ENCODE measurements around the gene ENTPD5.
"Not testable (repeated sequence)": the region's sequence is repeated elsewhere in the genome, so short reads cannot be mapped to it uniquely, and the experiment has no call there.

Gene ENTPD5

GRCh38 chr14:73997108-73997943, 21.8 kb downstream of the ENTPD5 start:
- Histone ChIP-seq H3K4me2 (ENCODE audit: low read depth, low read length, poor library complexity, severe bottlenecking) (no peak overlapping the region), H3K4me3 (ENCODE audit: low read length, poor library complexity, severe bottlenecking) (no peak overlapping the region), H4K20me1 (ENCODE audit: insufficient read depth, low read length, poor library complexity, severe bottlenecking) (no peaks in the 10 kb centered on the region), H3K9me2 (replicated peaks; ENCODE audit: low read depth, low read length) (no peaks in the 10 kb centered on the region), H2AFZ (ENCODE audit: low read length) (no peak overlapping the region), H3K79me2 (ENCODE audit: insufficient read depth, low read length) (no peaks in the 10 kb centered on the region), H3K9ac (ENCODE audit: low read depth, low read length, poor library complexity, severe bottlenecking) (no peak overlapping the region), H3K9me3 (ENCODE audit: insufficient read depth, low read depth, low read length) (no peaks in the 10 kb centered on the region), H3F3A (ENCODE audit: low read depth) (no peaks in the 10 kb centered on the region), H3K27me3 (ENCODE audit: insufficient read depth, low read length, poor library complexity, severe bottlenecking) (no peaks in the 10 kb centered on the region), H3K36me3 (ENCODE audit: insufficient read depth, low read length) (no peaks in the 10 kb centered on the region), H3K4me1 (ENCODE audit: insufficient read depth, low read length, poor library complexity, severe bottlenecking) (no peaks in the 10 kb centered on the region)
- no peak for TF ChIP-seq EZH2phosphoT487 (IDR thresholded peaks at IDR 0.05; ENCODE audit: borderline replicate concordance)
- no peak for TF ChIP-seq CTCF (conservative IDR thresholded peaks at IDR 0.05; ENCODE audit: low read length)

DNA sequence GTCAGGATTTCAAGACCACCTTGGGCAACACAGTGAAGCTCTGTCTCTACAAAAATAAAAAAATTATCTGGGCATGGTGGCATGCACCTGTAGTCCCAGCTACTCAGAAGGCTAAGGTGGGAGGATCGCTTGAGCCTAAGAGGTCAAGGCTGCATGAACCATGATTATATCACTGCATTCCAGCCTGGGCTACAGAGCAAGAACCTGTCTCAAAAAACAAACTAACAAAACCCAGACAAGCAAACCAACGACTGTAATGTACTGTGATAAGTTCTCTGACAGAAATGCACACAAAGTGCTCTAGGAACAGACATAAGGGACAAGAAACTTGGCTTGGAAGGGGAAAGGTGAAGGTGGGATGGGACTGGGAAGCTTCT, 22.4 kb downstream of the ENTPD5 start:
- H3K9me3 ChIP-seq (ENCODE audit: insufficient read depth, low read depth, low read length) = no peaks in the 10 kb centered on the region
- no peak overlapping the region for H3K4me3 ChIP-seq (ENCODE audit: low read length, poor library complexity, severe bottlenecking)
- no peaks in the 10 kb centered on the region for H3K9me2 ChIP-seq (replicated peaks; ENCODE audit: low read depth, low read length)
- H4K20me1 ChIP-seq (ENCODE audit: insufficient read depth, low read length, poor library complexity, severe bottlenecking) = no peaks in the 10 kb centered on the region
- no peaks in the 10 kb centered on the region for H3K4me1 ChIP-seq (ENCODE audit: insufficient read depth, low read length, poor library complexity, severe bottlenecking)
- no peak overlapping the region for H2AFZ ChIP-seq (ENCODE audit: low read length)
- H3K79me2 ChIP-seq (ENCODE audit: insufficient read depth, low read length) = no peaks in the 10 kb centered on the region
- no peaks in the 10 kb centered on the region for H3K27me3 ChIP-seq (ENCODE audit: insufficient read depth, low read length, poor library complexity, severe bottlenecking)
- no peak overlapping the region for H3K4me2 ChIP-seq (ENCODE audit: low read depth, low read length, poor library complexity, severe bottlenecking)
- no peak overlapping the region for H3K9ac ChIP-seq (ENCODE audit: low read depth, low read length, poor library complexity, severe bottlenecking)
- H3K36me3 ChIP-seq (ENCODE audit: insufficient read depth, low read length) = no peaks in the 10 kb centered on the region
- TF ChIP-seq EZH2phosphoT487 (IDR thresholded peaks at IDR 0.05; ENCODE audit: borderline replicate concordance) = no peak
- no peak for TF ChIP-seq CTCF (conservative IDR thresholded peaks at IDR 0.05; ENCODE audit: low read length)
- H3F3A ChIP-seq (ENCODE audit: low read depth) = no peaks in the 10 kb centered on the region

- no peak for TF ChIP-seq CTCF (conservative IDR thresholded peaks at IDR 0.05; ENCODE audit: low read length)
- no peak for TF ChIP-seq EZH2phosphoT487 (IDR thresholded peaks at IDR 0.05; ENCODE audit: borderline replicate concordance)
- no peaks in the 10 kb centered on the region for H3K4me1 ChIP-seq (ENCODE audit: insufficient read depth, low read length, poor library complexity, severe bottlenecking)
- no peaks in the 10 kb centered on the region for H3K27me3 ChIP-seq (ENCODE audit: insufficient read depth, low read length, poor library complexity, severe bottlenecking)
- no peaks in the 10 kb centered on the region for H3K79me2 ChIP-seq (ENCODE audit: insufficient read depth, low read length)
- H3K4me2 ChIP-seq (ENCODE audit: low read depth, low read length, poor library complexity, severe bottlenecking) = no peak overlapping the region
- no peak overlapping the region for H2AFZ ChIP-seq (ENCODE audit: low read length)
- no peaks in the 10 kb centered on the region for H3K9me3 ChIP-seq (ENCODE audit: insufficient read depth, low read depth, low read length)
- no peaks in the 10 kb centered on the region for H3K36me3 ChIP-seq (ENCODE audit: insufficient read depth, low read length)
- no peaks in the 10 kb centered on the region for H3F3A ChIP-seq (ENCODE audit: low read depth)
- no peaks in the 10 kb centered on the region for H3K9me2 ChIP-seq (replicated peaks; ENCODE audit: low read depth, low read length)
- no peak overlapping the region for H3K4me3 ChIP-seq (ENCODE audit: low read length, poor library complexity, severe bottlenecking)
- H4K20me1 ChIP-seq (ENCODE audit: insufficient read depth, low read length, poor library complexity, severe bottlenecking) = no peaks in the 10 kb centered on the region
- H3K9ac ChIP-seq (ENCODE audit: low read depth, low read length, poor library complexity, severe bottlenecking) = no peak overlapping the region
Measured at GRCh38 chr14:73995977-73996378, 23.1 kb downstream of the ENTPD5 start.

GRCh38 chr14:73994926-73995325, 24.2 kb downstream of the ENTPD5 start:
- not testable (repeated sequence) for H3K4me3 ChIP-seq (ENCODE audit: low read length, poor library complexity, severe bottlenecking); H3K9ac ChIP-seq (ENCODE audit: low read depth, low read length, poor library complexity, severe bottlenecking); H2AFZ ChIP-seq (ENCODE audit: low read length)

More at GRCh38 chr14:73994926-73995325, 24.2 kb downstream of the ENTPD5 start:
- not testable (repeated sequence) for H3K4me2 ChIP-seq (ENCODE audit: low read depth, low read length, poor library complexity, severe bottlenecking); H3F3A ChIP-seq (ENCODE audit: low read depth); H3K36me3 ChIP-seq (ENCODE audit: insufficient read depth, low read length); H3K79me2 ChIP-seq (ENCODE audit: insufficient read depth, low read length); H3K9me3 ChIP-seq (ENCODE audit: insufficient read depth, low read depth, low read length); H3K9me2 ChIP-seq (replicated peaks; ENCODE audit: low read depth, low read length); H3K27me3 ChIP-seq (ENCODE audit: insufficient read depth, low read length, poor library complexity, severe bottlenecking); H4K20me1 ChIP-seq (ENCODE audit: insufficient read depth, low read length, poor library complexity, severe bottlenecking); H3K4me1 ChIP-seq (ENCODE audit: insufficient read depth, low read length, poor library complexity, severe bottlenecking)
